SK-N-SH (cell line): Measurements from ENCODE around the gene JADE2. TPM values are rescaled to one million over a fixed set of nuclear protein-coding genes. Genes with fewer than 3 reads are reported as not detected.
"Not testable (repeated sequence)": the region's sequence is repeated elsewhere in the genome, so short reads cannot be mapped to it uniquely, and the experiment has no call there.

Experiments used
- CTCF ChIA-PET: fragments of 300-600, 350-600 bp; formaldehyde crosslinking; extraction: SDS; loops from one replicate; lab custom pipeline; 2021; lab: Yijun Ruan, JAX
- POLR2A ChIA-PET: fragments of 350-600 bp; sonication (Branson Sonifier 250); formaldehyde crosslinking; extraction: SDS; loops from one replicate; lab custom pipeline; 2020; ENCODE audit warnings: antibody characterized with exemption, inconsistent platforms; lab: Yijun Ruan, JAX
- DNase-seq: peaks from one replicate; pipeline ENCODE4 v3.0.0; 2012
- H2AFZ ChIP-seq: fragments of 200-600 bp; sonication (generic); 2 replicates; pipeline ENCODE4 v1.8.1; 2016; ENCODE audit warnings: antibody characterized with exemption, mild to moderate bottlenecking, low read depth
- H3F3A ChIP-seq: fragments of 200-600 bp; sonication (generic); replicated peaks from 2 replicates; pipeline ENCODE3; 2016; ENCODE audit warnings: antibody characterized with exemption, mild to moderate bottlenecking; ENCODE audit not compliant: insufficient read depth
- H3K27ac ChIP-seq, 2 experiments: fragments of 200-500 bp in 1 of 2; fragments of 200-600 bp in 1 of 2; sonication (Bioruptor generic) in 1 of 2; sonication (generic), shearing (Covaris generic) in 1 of 2; 2 replicates each; pipeline versions ENCODE4 v1.5.1 to v1.6.1; 2014 to 2016; ENCODE audit warnings: low read depth in 2 of 2, inconsistent platforms in 1 of 2, low read length in 1 of 2, mild to moderate bottlenecking in 1 of 2, mixed read lengths in 1 of 2
- H3K27me3 ChIP-seq: fragments of 200-600 bp; sonication (generic), shearing (Covaris generic); 2 replicates; pipeline ENCODE4 v1.6.1; 2016; ENCODE audit warnings: mixed run types; ENCODE audit not compliant: insufficient read depth
- H3K36me3 ChIP-seq, 2 experiments: fragments of 200-500 bp in 1 of 2; fragments of 200-600 bp in 1 of 2; sonication (Bioruptor generic) in 1 of 2; sonication (generic) in 1 of 2; replicated peaks in 1 of 2; 2 replicates each; pipeline versions ENCODE3 to v1.5.1; 2014 to 2016; ENCODE audit warnings: low read length in 1 of 2, mild to moderate bottlenecking in 1 of 2; ENCODE audit not compliant: insufficient read depth in 2 of 2, control insufficient read depth in 1 of 2
- H3K4me1 ChIP-seq, 2 experiments: fragments of 200-500 bp in 1 of 2; fragments of 200-600 bp in 1 of 2; sonication (Bioruptor generic) in 1 of 2; sonication (generic), shearing (Covaris generic) in 1 of 2; 2 replicates each; pipeline versions ENCODE4 v1.5.1 to v1.6.1; 2014 to 2016; ENCODE audit warnings: low read depth in 1 of 2, low read length in 1 of 2, mixed run types in 1 of 2; ENCODE audit not compliant: insufficient read depth in 2 of 2, control insufficient read depth in 1 of 2
- H3K4me2 ChIP-seq: fragments of 200-600 bp; sonication (generic), shearing (Covaris generic); 2 replicates; pipeline ENCODE4 v1.6.1; 2017; ENCODE audit warnings: mixed run types
- H3K4me3 ChIP-seq, 2 experiments: fragments of 200-500 bp in 1 of 2; fragments of 200-600 bp in 1 of 2; sonication (Bioruptor generic) in 1 of 2; sonication (generic), shearing (Covaris generic) in 1 of 2; 2 replicates each; pipeline versions ENCODE4 v1.5.1 to v1.8.1; 2014 to 2016; ENCODE audit warnings: low read depth in 2 of 2, inconsistent platforms in 1 of 2, low read length in 1 of 2, mild to moderate bottlenecking in 1 of 2, mixed read lengths in 1 of 2, moderate library complexity in 1 of 2
- H3K79me2 ChIP-seq: fragments of 200-600 bp; sonication (generic); 2 replicates; pipeline ENCODE4 v1.8.1; 2017; ENCODE audit warnings: mild to moderate bottlenecking; ENCODE audit not compliant: insufficient read depth
- H3K9ac ChIP-seq: fragments of 200-600 bp; sonication (generic); 2 replicates; pipeline ENCODE4 v1.6.1; 2017; ENCODE audit warnings: mixed run types
- H3K9me2 ChIP-seq: fragments of 200-600 bp; sonication (generic); 2 replicates; pipeline ENCODE4 v1.6.1; 2017; ENCODE audit warnings: mixed run types
- H3K9me3 ChIP-seq: fragments of 200-600 bp; sonication (generic); 2 replicates; pipeline ENCODE4 v1.6.1; 2017; ENCODE audit warnings: mixed run types, mild to moderate bottlenecking, moderate library complexity
- H4K20me1 ChIP-seq: fragments of 200-600 bp; sonication (generic); 2 replicates; pipeline ENCODE4 v1.6.1; 2017; ENCODE audit warnings: mild to moderate bottlenecking, mixed run types; ENCODE audit not compliant: insufficient read depth
- CHD2 ChIP-seq: fragments of 150-350 bp; IDR thresholded peaks from 2 replicates; pipeline ENCODE4 v1.6.1; 2018; ENCODE audit warnings: low read length; ENCODE audit not compliant: partially characterized antibody
- ELF1 ChIP-seq: IDR thresholded peaks from 2 replicates; pipeline ENCODE4 v1.4.0; 2012
- FOXM1 ChIP-seq: IDR thresholded peaks from 2 replicates; pipeline ENCODE4 v1.4.0; 2012; ENCODE audit warnings: low read depth, mild to moderate bottlenecking
- MEF2A ChIP-seq: IDR thresholded peaks from 2 replicates; pipeline ENCODE4 v1.4.0; 2012; ENCODE audit warnings: low read depth, borderline replicate concordance
- MXI1 ChIP-seq: IDR thresholded peaks from 2 replicates; pipeline ENCODE4 v1.6.1; 2012; ENCODE audit warnings: mild to moderate bottlenecking, low read depth, low read length, improper control_type of control experiment
- NRF1 ChIP-seq: IDR thresholded peaks from 2 replicates; pipeline ENCODE4 v1.6.1; 2012; ENCODE audit warnings: low read depth, mild to moderate bottlenecking, low read length
- POLR2AphosphoS5 ChIP-seq: IDR thresholded peaks from 2 replicates; pipeline ENCODE4 v1.6.1; 2012; ENCODE audit warnings: low read depth, low read length
- RFX5 ChIP-seq: IDR thresholded peaks from 2 replicates; pipeline ENCODE4 v1.6.1; 2012; ENCODE audit warnings: mild to moderate bottlenecking, improper control_type of control experiment, low read length
- RXRA ChIP-seq: IDR thresholded peaks from 2 replicates; pipeline ENCODE4 v1.4.0; 2012; ENCODE audit warnings: low read depth, mild to moderate bottlenecking, borderline replicate concordance
- SMC3 ChIP-seq: IDR thresholded peaks from 2 replicates; pipeline ENCODE4 v1.6.1; 2012; ENCODE audit warnings: low read depth, low read length, improper control_type of control experiment
- TAF1 ChIP-seq: IDR thresholded peaks from 2 replicates; pipeline ENCODE4 v1.6.1; 2012; ENCODE audit warnings: low read depth, mild to moderate bottlenecking, low read length, moderate library complexity, borderline replicate concordance
- WGBS: methylation state at CpG from one replicate; pipeline ENCODE4 v1.1.6; 2017; ENCODE audit warnings: low lambda C conversion rate; 5-methylcytosine and 5-hydroxymethylcytosine counted together
- polyA plus RNA-seq, 3 experiments: library from polyadenylated mRNA; depleted of rRNA; stranded (reverse); fragments of >200 nt; gene quantifications; 2 replicates each; pipeline ENCODE4 v1.2.3, GENCODE V29; 2012
- TF ChIP-seq, protein P1 (sequence below): fragments of 150-350 bp; IDR thresholded peaks from 2 replicates; pipeline ENCODE4 v1.6.1; 2017; ENCODE audit warnings: antibody characterized with exemption, low read length, low read depth, borderline replicate concordance
- TF ChIP-seq, protein P2 (sequence below): IDR thresholded peaks from 2 replicates; pipeline ENCODE4 v1.4.0; 2012; ENCODE audit warnings: low read depth, borderline replicate concordance
- TF ChIP-seq, protein P3 (sequence below): fragments of 150-350 bp; IDR thresholded peaks from 2 replicates; pipeline ENCODE4 v1.6.1; 2016; ENCODE audit warnings: mild to moderate bottlenecking, low read depth, low read length

The JADE2 gene
- polyA plus RNA-seq, 1 of the 3 experiments (the other 2 are of a cell fraction), result 25.7 TPM

DNA sequence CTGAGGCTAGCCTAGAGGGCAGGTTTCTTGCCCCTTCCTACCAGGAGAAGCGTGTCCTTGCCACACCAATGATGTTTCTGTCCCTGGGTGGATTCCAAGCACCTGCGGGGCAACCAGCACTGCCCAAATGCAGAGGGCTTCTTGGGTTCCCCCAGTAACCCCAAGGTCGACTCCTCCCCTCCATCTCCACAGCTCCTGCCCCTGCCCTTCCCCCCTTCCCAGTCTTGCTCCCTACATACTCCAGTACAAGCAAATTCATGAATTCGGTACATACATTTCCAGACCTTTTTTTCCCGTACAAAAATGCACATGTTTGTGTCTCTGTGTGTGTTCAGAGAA, 12.8 kb upstream of the JADE2 start (continued):
- TF ChIP-seq MEF2A, result no peak

DNA sequence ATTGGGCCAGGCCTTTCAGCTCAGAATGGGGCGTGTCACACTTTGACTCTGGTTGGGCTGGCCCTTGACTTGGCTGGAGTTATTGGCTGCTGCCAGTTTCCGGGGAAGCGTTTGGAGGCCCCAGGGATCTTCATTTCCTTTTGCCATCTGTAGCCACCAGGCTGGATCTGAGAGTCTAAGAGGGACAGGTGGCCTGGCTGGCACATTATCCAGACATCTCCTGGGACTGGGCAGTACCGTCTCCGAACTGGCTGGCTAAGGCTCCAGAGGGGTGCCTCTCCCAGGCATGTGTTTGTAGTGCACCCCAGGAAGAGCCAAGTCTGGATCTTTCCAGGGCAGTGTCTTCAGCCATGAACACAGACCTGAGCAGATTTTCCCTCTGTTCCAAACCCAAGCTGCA, 9.7 kb upstream of the JADE2 start:
- Histone ChIP-seq H4K20me1 (no peaks in the 10 kb centered on the region), H3K4me3 (no peak overlapping the region)
- TF ChIP-seq NRF1 (no peak), RXRA (no peak), TAF1 (no peak), SMC3 (no peak)
- TF ChIP-seq, protein P1, sequence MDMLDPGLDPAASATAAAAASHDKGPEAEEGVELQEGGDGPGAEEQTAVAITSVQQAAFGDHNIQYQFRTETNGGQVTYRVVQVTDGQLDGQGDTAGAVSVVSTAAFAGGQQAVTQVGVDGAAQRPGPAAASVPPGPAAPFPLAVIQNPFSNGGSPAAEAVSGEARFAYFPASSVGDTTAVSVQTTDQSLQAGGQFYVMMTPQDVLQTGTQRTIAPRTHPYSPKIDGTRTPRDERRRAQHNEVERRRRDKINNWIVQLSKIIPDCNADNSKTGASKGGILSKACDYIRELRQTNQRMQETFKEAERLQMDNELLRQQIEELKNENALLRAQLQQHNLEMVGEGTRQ, result no peak
- TF ChIP-seq, all 33 proteins: peak for 0
- Histone ChIP-seq H3F3A (peaks cover under 1% of the 10 kb centered on the region), H3K27me3 (no peaks in the 10 kb centered on the region), H3K9ac (no peak overlapping the region), H3K4me2 (no peak overlapping the region), H3K9me3 (no peaks in the 10 kb centered on the region), H3K27ac (no peak overlapping the region), H2AFZ (no peak overlapping the region), H3K36me3 (no peaks in the 10 kb centered on the region), H3K4me1 (peaks cover 10 to 17% of the 10 kb centered on the region in 2 experiments; a peak in 3 of 4 replicates), H3K79me2 (no peaks in the 10 kb centered on the region), H3K9me2 (no peaks in the 10 kb centered on the region)
- DNase-seq, result no peak
- CTCF ChIA-PET, result interaction anchor here (0.9 kb wide), 1 partner anchor 14 kb away, joined by 3 read pairs; no protein-coding TSS in a partner anchor
- WGBS, result no CpG with 5 or more reads among the region's 5 CpGs
- POLR2A ChIA-PET, result interaction anchor here (1.2 kb wide), 1 partner anchor 50 kb away, joined by 3 read pairs; no protein-coding TSS in a partner anchor

DNA sequence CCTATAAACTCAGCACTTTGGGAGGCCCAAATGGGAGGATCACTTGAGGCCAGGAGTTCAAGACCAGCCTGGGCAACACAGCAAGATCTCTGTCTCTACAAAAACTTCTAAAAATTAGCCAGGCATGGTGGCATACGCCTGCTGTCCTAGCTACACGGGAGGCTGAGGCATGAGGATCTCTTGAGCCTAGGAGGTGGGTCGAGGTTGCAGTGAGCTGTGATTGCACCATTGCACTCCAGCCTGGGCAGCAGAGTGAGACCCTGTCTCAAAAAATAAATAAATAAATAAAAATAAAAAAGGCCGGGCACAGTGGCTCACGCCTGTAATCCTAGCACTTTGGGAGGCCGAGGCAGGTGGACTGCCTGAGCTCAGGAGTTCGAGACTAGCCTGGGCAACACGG, 8.5 kb upstream of the JADE2 start:
- H3K36me3 ChIP-seq, H3K27me3 ChIP-seq, H3K9me2 ChIP-seq, H3K9ac ChIP-seq, H3K79me2 ChIP-seq, DNase-seq, H3K9me3 ChIP-seq, H3K27ac ChIP-seq, H4K20me1 ChIP-seq, H3K4me3 ChIP-seq, H3K4me1 ChIP-seq, H3F3A ChIP-seq, H2AFZ ChIP-seq, H3K4me2 ChIP-seq: not testable (repeated sequence)
- CTCF ChIA-PET, result interaction anchor here (0.9 to 1.3 kb wide), 3 partner anchors 10 to 70 kb away, joined by 3 to 4 read pairs (median 3); no protein-coding TSS in a partner anchor
- POLR2A ChIA-PET, result interaction anchor here (1.2 kb wide), 1 partner anchor 51 kb away, joined by 3 read pairs; no protein-coding TSS in a partner anchor
- WGBS, result 93% methylated on average over 8 of the region's 8 CpGs

DNA sequence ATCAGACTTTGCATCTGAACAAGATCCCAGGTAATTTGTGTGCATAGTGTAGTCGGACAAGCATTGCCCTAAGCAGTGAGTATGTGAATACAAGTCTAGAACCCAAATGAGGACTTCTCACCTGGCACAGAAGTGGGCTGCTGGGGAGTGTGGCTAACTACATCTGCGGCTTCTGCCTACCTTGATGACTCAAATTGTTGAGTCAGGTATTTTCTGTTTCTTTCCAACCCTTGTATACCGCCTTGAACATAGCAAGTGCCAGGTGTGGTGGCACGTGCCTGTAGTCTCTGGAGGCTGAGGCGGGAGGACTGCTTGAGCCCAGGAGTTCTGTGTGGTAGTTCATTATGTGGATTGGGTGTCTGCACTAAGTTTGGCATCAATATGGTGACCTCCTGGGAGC, 7.9 kb upstream of the JADE2 start:
- POLR2A ChIA-PET, result no interaction called here
- Histone ChIP-seq H3K27me3 (no peaks in the 10 kb centered on the region), H3K9me3 (no peaks in the 10 kb centered on the region), H4K20me1 (no peaks in the 10 kb centered on the region), H3K79me2 (no peaks in the 10 kb centered on the region), H3K4me3 (no peak overlapping the region), H3K9ac (no peak overlapping the region), H3K27ac (no peak overlapping the region), H3K36me3 (no peaks in the 10 kb centered on the region), H3F3A (peaks cover 4% of the 10 kb centered on the region), H3K4me1 (peaks cover 0 to 2% of the 10 kb centered on the region in 2 experiments; a peak in 1 of 4 replicates), H3K4me2 (no peak overlapping the region), H3K9me2 (no peaks in the 10 kb centered on the region), H2AFZ (no peak overlapping the region)
- CTCF ChIA-PET, result interaction anchor here (1.1 to 1.3 kb wide), 2 partner anchors 9 to 70 kb away, joined by 3 to 4 read pairs; no protein-coding TSS in a partner anchor
- DNase-seq, result no peak
- 88% methylated on average over 4 of the region's 5 CpGs for WGBS
- TF ChIP-seq SMC3 (no peak), ELF1 (no peak), CHD2 (no peak), FOXM1 (no peak), RFX5 (no peak), RXRA (no peak), MXI1 (no peak), POLR2AphosphoS5 (no peak)
- TF ChIP-seq, protein P2, sequence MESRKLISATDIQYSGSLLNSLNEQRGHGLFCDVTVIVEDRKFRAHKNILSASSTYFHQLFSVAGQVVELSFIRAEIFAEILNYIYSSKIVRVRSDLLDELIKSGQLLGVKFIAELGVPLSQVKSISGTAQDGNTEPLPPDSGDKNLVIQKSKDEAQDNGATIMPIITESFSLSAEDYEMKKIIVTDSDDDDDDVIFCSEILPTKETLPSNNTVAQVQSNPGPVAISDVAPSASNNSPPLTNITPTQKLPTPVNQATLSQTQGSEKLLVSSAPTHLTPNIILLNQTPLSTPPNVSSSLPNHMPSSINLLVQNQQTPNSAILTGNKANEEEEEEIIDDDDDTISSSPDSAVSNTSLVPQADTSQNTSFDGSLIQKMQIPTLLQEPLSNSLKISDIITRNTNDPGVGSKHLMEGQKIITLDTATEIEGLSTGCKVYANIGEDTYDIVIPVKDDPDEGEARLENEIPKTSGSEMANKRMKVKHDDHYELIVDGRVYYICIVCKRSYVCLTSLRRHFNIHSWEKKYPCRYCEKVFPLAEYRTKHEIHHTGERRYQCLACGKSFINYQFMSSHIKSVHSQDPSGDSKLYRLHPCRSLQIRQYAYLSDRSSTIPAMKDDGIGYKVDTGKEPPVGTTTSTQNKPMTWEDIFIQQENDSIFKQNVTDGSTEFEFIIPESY, result no peak
- TF ChIP-seq, protein P3, sequence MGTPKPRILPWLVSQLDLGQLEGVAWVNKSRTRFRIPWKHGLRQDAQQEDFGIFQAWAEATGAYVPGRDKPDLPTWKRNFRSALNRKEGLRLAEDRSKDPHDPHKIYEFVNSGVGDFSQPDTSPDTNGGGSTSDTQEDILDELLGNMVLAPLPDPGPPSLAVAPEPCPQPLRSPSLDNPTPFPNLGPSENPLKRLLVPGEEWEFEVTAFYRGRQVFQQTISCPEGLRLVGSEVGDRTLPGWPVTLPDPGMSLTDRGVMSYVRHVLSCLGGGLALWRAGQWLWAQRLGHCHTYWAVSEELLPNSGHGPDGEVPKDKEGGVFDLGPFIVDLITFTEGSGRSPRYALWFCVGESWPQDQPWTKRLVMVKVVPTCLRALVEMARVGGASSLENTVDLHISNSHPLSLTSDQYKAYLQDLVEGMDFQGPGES, result no peak
- TF ChIP-seq, protein P1, result no peak
